GM12864 (cell line): Measurements from ENCODE around the gene PRR36.

Experiments
- DNase-seq: peaks from one replicate; pipeline ENCODE4 v3.0.0-alpha.2; 2011; ENCODE audit warnings: low read depth
- H3K4me3 ChIP-seq: 2 replicates; pipeline ENCODE4 v1.5.1; 2011; ENCODE audit warnings: mild to moderate bottlenecking, low read depth, low read length, control low read depth
- CTCF ChIP-seq: IDR thresholded peaks from 2 replicates; pipeline ENCODE4 v1.5.1; 2011; ENCODE audit warnings: low read depth, mild to moderate bottlenecking, moderate library complexity, low read length, control low read depth, inconsistent platforms; ENCODE audit errors: missing control alignments

PRR36 gene

GRCh38 chr19:7912144-7912696, 38.0 kb upstream of the PRR36 start:
- no peak overlapping the region for H3K4me3 ChIP-seq
- DNase-seq: no peak

GRCh38 chr19:7911508-7912143, 37.4 kb upstream of the PRR36 start:
- no peak overlapping the region for H3K4me3 ChIP-seq
- no peak for TF ChIP-seq CTCF
- DNase-seq: no peak

More at GRCh38 chr19:7912144-7912696, 38.0 kb upstream of the PRR36 start:
- no peak for TF ChIP-seq CTCF

GRCh38 chr19:7910321-7911161, 36.4 kb upstream of the PRR36 start:
- no peak for TF ChIP-seq CTCF
- H3K4me3 ChIP-seq: no peak overlapping the region
- no peak for DNase-seq

- no peak overlapping the region for H3K4me3 ChIP-seq
- TF ChIP-seq CTCF: no peak
- DNase-seq: no peak
Observed at GRCh38 chr19:7909471-7910067, 35.4 kb upstream of the PRR36 start.

GRCh38 chr19:7908742-7909461, 34.7 kb upstream of the PRR36 start:
- TF ChIP-seq CTCF: peak; percentile 15
- DNase-seq: no peak
- H3K4me3 ChIP-seq: no peak overlapping the region

- no peak for TF ChIP-seq CTCF
- no peak for DNase-seq
- no peak overlapping the region for H3K4me3 ChIP-seq
Observed at GRCh38 chr19:7908078-7908699, 34.0 kb upstream of the PRR36 start.
